GM10266 (cell line): Measurements from ENCODE around the gene TH.

Experiments
- DNase-seq: peaks from one replicate; pipeline ENCODE4 v3.0.0; 2012; ENCODE audit errors: extremely low spot score
- CTCF ChIP-seq: IDR thresholded peaks from 2 replicates; pipeline ENCODE4 v1.5.1; 2012; ENCODE audit warnings: mild to moderate bottlenecking, low read depth; ENCODE audit not compliant: control insufficient read depth, insufficient read depth; ENCODE audit errors: missing control alignments

Gene TH

DNA sequence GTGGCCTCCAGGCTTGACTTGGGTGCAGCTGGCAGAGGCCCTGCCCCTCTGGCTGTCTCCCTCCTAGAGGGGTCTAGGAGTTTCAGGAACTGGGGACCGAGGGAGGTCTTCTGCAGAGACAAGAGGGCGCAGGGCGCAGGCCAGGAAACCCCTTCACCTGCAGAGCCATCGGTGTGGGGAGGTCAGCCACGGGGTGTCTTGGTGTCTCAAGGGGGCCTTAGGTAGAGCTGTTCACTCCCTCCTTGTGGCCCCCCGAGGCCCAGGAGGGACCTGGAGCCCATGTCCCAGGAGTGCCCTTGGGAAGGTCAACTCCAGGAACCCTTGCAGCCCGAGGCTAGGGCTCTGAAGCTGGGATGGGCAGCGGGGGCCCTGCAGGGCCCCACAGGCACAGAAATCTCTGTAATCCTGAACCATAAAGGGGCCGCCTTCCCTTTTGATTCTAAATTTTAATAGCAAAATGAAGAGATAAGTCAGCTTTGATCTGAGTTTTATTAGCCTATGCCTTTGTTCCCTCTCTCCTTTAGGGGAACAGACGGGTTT is 31.4 kb upstream of the TH start:
- TF ChIP-seq CTCF, result no peak
- no peak for DNase-seq

DNA sequence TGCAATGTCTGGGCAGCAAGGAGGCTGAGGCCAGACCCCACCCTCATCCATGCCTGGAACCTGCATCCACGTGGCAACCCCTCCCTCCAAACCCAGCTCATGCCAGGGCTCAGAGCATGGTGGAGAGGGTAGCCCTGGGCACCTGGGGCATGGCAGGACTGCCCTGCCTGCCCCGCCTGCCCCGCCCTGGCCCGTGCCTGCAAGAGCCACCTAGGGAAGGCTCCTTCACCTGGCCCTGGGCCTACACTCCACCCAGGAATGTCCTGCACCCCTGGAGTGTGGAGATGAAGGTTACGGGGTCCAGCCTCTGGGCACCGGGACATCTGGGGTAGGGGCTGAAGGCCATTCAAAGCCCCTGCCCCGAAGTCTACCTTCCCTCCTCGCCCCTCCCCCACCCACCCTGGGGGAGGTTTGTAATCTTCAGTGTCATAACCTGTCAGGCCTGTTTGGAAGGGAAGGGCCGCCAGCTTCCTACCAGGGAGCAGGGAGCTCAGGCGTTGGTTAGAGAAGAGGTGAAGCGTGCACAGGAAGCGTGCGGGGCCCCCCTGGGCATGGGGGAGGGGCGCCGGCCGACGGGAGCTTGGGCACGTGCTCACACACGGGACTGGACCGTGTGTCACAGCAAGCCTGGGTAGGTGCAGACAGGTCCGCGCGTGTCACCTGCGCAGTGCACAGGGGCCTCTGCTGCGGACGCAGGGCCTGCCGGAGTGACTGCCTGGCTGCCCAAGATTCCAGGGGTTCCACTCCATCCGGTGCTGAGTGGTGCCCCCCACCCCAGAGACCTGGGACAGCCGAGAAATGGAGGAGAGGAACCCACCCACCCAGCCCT is 30.7 kb upstream of the TH start:
- DNase-seq, result no peak
- TF ChIP-seq CTCF, result no peak

DNA sequence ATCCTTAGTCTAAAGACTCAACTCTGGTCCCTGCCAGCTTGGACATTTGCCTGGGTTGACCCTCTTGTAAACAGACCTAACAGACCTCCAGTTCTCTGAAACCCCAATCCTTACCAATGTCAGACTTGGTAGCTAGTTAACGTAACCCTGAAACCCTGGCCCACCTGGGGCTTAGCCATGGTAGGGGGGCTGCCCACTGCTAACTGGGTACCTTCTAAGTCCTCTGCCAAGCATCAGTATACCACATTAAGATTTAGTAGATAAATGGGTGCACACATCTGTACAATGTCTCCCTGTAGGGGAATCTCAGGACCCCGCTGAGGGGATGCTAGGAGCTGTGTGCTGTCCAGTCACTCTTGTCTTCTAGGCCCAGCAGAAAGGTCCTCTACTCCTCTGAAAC is 29.9 kb upstream of the TH start:
- no peak for TF ChIP-seq CTCF
- DNase-seq, result no peak

DNA sequence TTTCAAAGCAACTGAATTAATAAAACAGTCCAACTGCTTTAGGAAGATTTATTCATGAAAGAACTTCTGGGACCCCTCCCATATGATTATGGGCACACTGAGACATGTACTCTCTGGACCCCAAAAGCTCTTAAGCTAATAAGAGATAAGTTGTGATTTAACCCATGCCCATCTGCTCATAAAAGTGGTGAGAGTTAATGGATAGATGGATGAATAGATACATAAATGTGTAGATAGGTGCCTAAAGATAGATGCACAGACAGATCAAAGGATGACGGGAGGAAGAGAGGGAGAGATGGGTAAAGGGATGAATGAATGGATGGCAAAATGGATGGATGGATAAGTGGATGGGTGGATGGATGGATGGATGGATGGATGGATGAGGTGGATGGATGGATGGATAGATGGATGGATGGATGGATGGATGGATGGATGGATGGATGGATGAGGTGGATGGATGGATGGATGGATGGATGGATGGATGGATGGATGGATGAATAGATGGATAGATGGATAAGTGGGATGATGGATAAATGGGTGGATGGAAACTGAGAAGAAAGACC is 29.4 kb upstream of the TH start:
- no peak for DNase-seq
- TF ChIP-seq CTCF, result no peak

DNA sequence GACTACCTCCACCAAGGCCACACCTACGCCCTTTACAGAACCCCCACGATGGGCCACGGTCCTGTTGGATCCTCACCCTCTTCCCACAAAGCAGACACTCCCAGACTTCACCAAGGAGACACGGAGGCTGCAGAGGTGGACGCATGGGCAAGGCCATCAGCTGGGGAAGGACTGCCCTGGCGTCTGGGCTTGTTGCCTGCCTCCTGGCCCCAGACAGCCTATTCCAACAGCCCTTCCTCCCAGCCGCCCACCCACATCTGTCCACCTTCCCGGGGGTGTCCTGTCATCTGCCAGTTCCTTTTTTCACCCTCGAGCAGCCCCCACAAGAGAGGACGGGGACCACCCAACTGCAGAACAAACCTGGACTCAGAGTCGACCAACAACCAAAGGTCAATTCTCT is 28.9 kb upstream of the TH start:
- TF ChIP-seq CTCF, result no peak
- DNase-seq, result no peak

DNA sequence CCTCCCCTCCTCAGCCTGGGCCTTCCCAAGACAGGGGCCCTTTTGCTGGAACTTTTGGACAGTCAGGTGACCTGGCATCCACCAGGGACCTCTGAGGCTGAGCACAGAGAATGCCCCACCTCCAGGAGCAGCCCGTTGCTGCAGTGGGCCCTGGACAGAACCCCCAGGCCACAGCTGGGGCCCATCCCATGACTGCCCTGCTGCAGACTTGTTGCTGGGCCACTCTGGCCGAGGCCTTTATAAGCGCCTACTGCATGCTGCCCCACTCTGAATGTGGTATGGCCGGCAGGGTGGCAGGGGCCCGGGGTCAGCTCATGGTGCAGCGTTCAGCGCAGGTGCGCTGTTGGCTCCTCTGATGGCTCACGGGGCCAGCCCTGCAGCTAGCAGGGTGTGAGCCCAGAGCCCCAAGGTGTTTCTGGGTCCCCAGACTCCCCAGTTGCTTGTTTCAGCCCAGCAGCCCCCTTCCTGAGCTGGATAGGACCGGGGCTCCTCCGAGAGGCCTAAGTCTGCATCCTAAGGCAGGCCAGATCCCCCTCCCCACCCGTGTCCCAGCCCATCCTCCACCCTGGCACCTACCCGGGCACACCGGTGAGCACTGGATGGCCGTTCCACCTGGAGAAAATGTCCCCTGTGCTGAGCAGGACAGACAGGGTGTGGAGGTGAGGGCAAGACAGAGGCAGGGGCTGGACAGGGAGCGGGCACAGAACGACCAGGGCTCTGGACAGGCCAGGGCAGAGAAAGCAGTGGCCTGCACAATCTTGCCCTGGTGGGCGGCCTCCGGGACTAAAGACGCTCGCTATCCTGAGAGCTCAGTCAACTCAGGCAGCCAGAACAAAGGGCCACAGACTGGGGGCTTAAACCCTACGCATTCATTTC is 28.1 kb upstream of the TH start:
- TF ChIP-seq CTCF, result no peak
- DNase-seq, result no peak
